PC-9 (cell line): Measurements from ENCODE around the gene LRP1.

Experiments
- EZH2 ChIP-seq: fragments of 200-600 bp; sonication (generic); IDR thresholded peaks from 2 replicates; pipeline ENCODE4 v1.8.0; 2017; ENCODE audit warnings: antibody characterized with exemption, low read depth
- TF ChIP-seq, protein P1 (sequence below): fragments of 200-600 bp; sonication (generic); conservative IDR thresholded peaks from 2 replicates; pipeline ENCODE4 v1.6.1; 2017; ENCODE audit warnings: mixed run types, antibody characterized with exemption, mild to moderate bottlenecking, moderate library complexity

DNA sequence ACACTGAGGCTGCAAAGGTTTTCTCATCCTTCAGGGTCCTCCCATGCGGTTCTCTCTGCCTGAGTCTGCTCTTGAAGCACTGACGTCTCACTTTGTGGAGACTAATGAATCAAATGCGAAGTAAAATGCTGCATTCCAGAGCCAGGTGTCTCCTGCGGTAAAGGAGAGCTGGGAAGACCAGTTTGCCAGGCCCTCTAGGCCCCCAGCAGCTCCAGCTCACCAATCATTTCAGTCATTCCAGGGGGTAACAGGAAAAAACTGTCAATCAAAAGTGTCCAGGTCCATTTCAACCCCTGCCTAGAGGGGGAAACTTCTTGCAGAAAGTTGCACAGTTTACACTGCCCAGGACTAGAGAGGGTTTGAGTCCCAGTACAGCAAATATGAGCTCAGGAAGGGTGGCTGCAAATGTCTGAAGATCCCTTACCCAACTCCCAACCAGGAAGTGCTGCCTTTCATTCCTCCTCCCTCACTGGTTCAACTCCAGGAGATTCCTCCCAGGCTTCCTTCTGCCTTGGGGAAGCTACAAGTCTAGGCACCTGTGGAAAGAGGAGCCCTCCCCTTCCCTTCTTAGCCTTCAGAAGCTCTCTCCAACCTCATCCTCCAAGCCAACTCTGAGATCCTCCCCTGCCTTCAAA lies 85.6 kb downstream of the LRP1 start:
- TF ChIP-seq, protein P1, sequence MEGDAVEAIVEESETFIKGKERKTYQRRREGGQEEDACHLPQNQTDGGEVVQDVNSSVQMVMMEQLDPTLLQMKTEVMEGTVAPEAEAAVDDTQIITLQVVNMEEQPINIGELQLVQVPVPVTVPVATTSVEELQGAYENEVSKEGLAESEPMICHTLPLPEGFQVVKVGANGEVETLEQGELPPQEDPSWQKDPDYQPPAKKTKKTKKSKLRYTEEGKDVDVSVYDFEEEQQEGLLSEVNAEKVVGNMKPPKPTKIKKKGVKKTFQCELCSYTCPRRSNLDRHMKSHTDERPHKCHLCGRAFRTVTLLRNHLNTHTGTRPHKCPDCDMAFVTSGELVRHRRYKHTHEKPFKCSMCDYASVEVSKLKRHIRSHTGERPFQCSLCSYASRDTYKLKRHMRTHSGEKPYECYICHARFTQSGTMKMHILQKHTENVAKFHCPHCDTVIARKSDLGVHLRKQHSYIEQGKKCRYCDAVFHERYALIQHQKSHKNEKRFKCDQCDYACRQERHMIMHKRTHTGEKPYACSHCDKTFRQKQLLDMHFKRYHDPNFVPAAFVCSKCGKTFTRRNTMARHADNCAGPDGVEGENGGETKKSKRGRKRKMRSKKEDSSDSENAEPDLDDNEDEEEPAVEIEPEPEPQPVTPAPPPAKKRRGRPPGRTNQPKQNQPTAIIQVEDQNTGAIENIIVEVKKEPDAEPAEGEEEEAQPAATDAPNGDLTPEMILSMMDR = no peak
- no peak for TF ChIP-seq EZH2
